Measurements from ENCODE around the gene ZDHHC17. TPM values are rescaled to one million over a fixed set of nuclear protein-coding genes. Genes with fewer than 3 reads are reported as not detected.

The ZDHHC17 gene
- total and polyA plus RNA-seq, 2 donors from 2014 or later: 7.7 to 39.5 TPM

- H3K9me3 ChIP-seq (ENCODE audit: control insufficient read depth in 2 of 3, insufficient read depth in 1 of 3, low read length in 3 of 3): no peaks in the 10 kb centered on the region
- FAIRE-seq (no peak), DNase-seq (no peak)
- TF ChIP-seq, protein P1, sequence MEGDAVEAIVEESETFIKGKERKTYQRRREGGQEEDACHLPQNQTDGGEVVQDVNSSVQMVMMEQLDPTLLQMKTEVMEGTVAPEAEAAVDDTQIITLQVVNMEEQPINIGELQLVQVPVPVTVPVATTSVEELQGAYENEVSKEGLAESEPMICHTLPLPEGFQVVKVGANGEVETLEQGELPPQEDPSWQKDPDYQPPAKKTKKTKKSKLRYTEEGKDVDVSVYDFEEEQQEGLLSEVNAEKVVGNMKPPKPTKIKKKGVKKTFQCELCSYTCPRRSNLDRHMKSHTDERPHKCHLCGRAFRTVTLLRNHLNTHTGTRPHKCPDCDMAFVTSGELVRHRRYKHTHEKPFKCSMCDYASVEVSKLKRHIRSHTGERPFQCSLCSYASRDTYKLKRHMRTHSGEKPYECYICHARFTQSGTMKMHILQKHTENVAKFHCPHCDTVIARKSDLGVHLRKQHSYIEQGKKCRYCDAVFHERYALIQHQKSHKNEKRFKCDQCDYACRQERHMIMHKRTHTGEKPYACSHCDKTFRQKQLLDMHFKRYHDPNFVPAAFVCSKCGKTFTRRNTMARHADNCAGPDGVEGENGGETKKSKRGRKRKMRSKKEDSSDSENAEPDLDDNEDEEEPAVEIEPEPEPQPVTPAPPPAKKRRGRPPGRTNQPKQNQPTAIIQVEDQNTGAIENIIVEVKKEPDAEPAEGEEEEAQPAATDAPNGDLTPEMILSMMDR (IDR thresholded peaks at IDR 0.05; ENCODE audit: borderline replicate concordance, extremely low read depth, insufficient read depth): no peak
- H3K27ac ChIP-seq (ENCODE audit: low read depth in 2 of 2, low read length in 2 of 2): no peak overlapping the region
- H3K4me1 ChIP-seq (ENCODE audit: control insufficient read depth in 2 of 3, insufficient read depth in 2 of 3, low read depth in 1 of 3, low read length in 3 of 3): peaks cover 0 to 3% (median 0%) of the 10 kb centered on the region in 3 donors
- no peak overlapping the region for H3K9ac ChIP-seq (ENCODE audit: low read length in 3 of 3)
- intact Hi-C loops (cut with DNase I): no loop called here
- no peak overlapping the region for H3K4me3 ChIP-seq (ENCODE audit: low read length in 3 of 3)
- no peaks in the 10 kb centered on the region for H3K27me3 ChIP-seq (ENCODE audit: control insufficient read depth, insufficient read depth, low read length)
- H3K36me3 ChIP-seq (ENCODE audit: control insufficient read depth in 2 of 3, insufficient read depth in 3 of 3, low read length in 3 of 3): no peaks in the 10 kb centered on the region
These were observed 23.1 kb downstream of the ZDHHC17 start for GRCh38 chr12:76786986-76787385.

GRCh38 chr12:76787689-76788088, 23.8 kb downstream of the ZDHHC17 start:
- FAIRE-seq (no peak), DNase-seq (no peak)
- Histone ChIP-seq H3K27ac (ENCODE audit: low read depth in 2 of 2, low read length in 2 of 2) (no peak overlapping the region), H3K36me3 (ENCODE audit: control insufficient read depth in 2 of 3, insufficient read depth in 3 of 3, low read length in 3 of 3) (no peaks in the 10 kb centered on the region), H3K4me1 (ENCODE audit: control insufficient read depth in 2 of 3, insufficient read depth in 2 of 3, low read depth in 1 of 3, low read length in 3 of 3) (peaks cover 0 to 3% (median 0%) of the 10 kb centered on the region in 3 donors), H3K27me3 (ENCODE audit: control insufficient read depth, insufficient read depth, low read length) (no peaks in the 10 kb centered on the region), H3K9ac (ENCODE audit: low read length in 3 of 3) (no peak overlapping the region), H3K4me3 (ENCODE audit: low read length in 3 of 3) (no peak overlapping the region), H3K9me3 (ENCODE audit: control insufficient read depth in 2 of 3, insufficient read depth in 1 of 3, low read length in 3 of 3) (no peaks in the 10 kb centered on the region)
- TF ChIP-seq, protein P1 (IDR thresholded peaks at IDR 0.05; ENCODE audit: borderline replicate concordance, extremely low read depth, insufficient read depth): no peak
- intact Hi-C loops (cut with DNase I): no loop called here

- H3K4me1 ChIP-seq (ENCODE audit: control insufficient read depth in 2 of 3, insufficient read depth in 2 of 3, low read depth in 1 of 3, low read length in 3 of 3): peaks cover 0 to 3% (median 0%) of the 10 kb centered on the region in 3 donors
- H3K27me3 ChIP-seq (ENCODE audit: control insufficient read depth, insufficient read depth, low read length): no peaks in the 10 kb centered on the region
- TF ChIP-seq, protein P1 (IDR thresholded peaks at IDR 0.05; ENCODE audit: borderline replicate concordance, extremely low read depth, insufficient read depth): no peak
- intact Hi-C loops (cut with DNase I): loop anchor here (5.0 kb wide), 1 partner anchor 167 kb away; no protein-coding TSS in a partner anchor
- no peak overlapping the region for H3K4me3 ChIP-seq (ENCODE audit: low read length in 3 of 3)
- no peaks in the 10 kb centered on the region for H3K9me3 ChIP-seq (ENCODE audit: control insufficient read depth in 2 of 3, insufficient read depth in 1 of 3, low read length in 3 of 3)
- no peak overlapping the region for H3K27ac ChIP-seq (ENCODE audit: low read depth in 2 of 2, low read length in 2 of 2)
- no peak for FAIRE-seq
- no peak for DNase-seq
- no peak overlapping the region for H3K9ac ChIP-seq (ENCODE audit: low read length in 3 of 3)
- H3K36me3 ChIP-seq (ENCODE audit: control insufficient read depth in 2 of 3, insufficient read depth in 3 of 3, low read length in 3 of 3): no peaks in the 10 kb centered on the region
These were observed 25.6 kb downstream of the ZDHHC17 start for GRCh38 chr12:76789335-76790050.
